HG03565 (cell line): Measurements from ENCODE around the gene TMEM245.
"Not testable (repeated sequence)": the region's sequence is repeated elsewhere in the genome, so short reads cannot be mapped to it uniquely, and the experiment has no call there.

ENCODE experiments used
- ATAC-seq: cut with Tn5 transposase; IDR thresholded peaks from one replicate; pipeline ENCODE4 v1.9.1; 2021; ENCODE audit warnings: mild to moderate bottlenecking, moderate library complexity; ENCODE audit not compliant: unreplicated experiment

Gene TMEM245

DNA sequence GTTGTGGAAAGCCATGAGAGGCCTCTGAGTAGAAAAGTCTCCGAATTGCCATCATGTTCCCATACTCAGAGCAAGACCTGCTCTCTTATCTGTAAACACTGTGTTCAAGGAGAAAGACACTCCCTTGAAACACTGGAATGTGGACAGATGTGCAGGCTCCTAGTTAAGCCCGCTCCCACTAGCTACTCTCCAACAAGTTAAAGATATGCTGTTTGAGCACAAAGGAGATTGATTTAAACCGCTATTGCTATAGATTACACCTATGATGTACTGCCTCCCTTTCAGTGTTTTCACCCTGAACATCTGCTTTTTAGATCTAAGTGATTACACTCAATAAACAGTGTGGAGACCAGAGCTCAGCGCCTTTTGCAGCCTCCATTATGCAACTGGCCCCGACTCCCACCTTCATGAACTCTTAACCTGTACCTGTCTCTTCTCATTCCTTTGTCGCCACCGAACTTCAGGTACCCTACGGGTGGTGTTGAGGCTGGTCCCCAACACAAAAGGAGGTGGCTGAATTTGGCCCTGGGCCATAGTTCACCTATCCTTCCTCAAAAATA is 47.5 kb downstream of the TMEM245 start:
- no peak for ATAC-seq

DNA sequence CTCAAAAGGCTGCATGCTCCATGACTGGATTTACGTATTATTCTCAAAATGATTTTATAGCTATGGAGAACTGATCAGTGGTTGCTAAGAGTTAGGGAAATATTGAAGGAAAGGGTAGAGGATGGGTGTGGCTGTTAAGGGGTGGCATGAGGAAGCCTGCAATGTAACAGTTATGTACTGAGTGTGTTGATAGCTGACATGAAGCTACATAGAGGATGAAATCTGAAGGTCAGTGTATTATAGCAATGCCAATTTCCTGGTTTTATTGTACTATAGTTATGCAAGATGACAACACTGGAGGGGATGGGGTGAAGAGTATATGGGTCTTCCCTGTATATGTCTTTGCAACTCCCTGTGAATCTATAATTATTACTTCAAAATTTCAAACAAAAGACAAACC is 51.0 kb downstream of the TMEM245 start:
- ATAC-seq: no peak

DNA sequence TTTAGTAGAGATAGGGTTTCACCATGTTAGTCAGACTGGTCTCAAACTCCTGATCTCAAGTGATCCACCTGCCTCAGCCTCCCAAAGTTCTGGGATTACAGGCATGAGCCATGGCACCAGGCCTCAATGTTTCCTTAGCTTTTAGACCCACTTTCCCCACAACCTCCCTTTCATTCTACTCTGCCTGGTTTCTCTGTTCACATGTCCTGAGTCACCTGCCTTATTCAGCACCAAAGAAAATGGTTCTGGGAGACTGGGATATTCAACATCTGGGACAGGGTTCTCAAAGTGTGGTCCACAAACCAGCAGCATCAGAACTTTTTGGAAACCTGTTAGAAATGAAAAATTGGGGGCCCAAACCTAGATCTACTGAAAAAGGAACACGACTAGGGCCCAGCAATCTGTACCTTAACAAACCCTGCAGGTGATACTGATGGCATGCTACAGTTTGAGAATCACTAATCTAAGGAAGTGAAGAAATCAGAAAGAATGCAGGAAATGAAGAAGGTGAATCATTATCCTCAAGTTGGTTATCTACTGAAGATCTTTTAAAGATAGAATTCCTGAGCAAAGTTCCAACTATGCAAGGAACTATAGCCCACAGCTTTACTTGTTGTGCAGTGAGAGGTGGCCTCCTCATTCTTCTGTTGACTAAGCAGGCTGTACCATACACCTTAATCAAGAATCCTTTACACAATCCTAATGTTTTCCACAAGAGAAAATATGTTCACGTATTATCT is 54.6 kb downstream of the TMEM245 start:
- no peak for ATAC-seq

DNA sequence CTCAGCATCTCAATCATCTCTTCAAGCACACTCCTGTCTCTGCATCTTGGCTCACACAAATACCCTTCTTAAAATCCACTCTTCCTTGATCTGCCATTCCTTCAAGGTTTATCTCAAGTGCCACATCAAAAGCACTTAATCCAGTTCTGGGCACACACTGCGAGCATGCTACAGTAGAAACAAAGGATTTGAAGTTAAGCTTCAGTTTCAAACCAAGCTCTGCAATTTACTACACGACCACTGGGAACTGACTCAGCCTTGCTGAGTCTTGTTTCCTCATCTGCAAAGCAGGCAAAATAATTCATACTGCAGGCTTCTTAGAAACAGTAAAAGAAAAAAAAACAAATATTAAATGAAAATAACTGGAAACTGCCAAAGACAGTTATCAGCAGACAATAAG is 56.0 kb downstream of the TMEM245 start:
- ATAC-seq: no peak

DNA sequence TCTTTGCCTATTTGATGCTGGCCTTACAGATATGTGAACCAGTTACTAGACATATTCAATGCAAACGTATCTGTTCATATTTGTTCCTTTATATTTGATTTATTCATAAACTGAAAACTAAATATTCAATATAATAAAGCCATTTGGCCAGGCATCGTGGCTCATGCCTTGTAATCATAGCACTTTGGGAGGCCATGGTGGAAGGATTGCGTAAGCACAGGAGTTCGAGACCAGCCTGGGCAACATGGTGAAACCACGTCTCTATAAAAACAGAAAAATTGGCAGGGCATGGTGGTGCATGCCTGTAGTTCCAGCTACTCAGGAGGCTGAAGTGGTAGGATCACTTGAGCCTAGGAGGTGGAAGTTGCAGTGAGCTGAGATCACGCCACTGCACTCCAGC is 57.2 kb downstream of the TMEM245 start:
- ATAC-seq: no peak

DNA sequence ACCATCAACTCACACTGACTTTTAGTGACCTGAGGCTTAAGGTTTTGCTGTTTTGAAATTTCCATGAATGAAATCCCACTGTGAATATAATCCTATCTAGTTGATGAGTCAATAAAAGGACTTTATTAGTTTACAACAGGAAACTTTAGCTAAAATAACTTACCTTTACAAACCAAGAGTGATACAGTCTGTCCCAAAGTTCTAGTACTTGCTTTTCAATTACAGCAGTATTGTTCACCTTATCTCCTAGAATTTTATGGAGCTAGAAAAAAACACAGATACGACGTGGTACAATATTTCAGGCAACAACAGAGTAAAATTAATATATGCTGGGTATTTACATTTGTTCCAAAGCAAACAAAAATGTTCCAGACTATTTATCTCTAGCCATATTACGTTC is 59.6 kb downstream of the TMEM245 start:
- no peak for ATAC-seq

DNA sequence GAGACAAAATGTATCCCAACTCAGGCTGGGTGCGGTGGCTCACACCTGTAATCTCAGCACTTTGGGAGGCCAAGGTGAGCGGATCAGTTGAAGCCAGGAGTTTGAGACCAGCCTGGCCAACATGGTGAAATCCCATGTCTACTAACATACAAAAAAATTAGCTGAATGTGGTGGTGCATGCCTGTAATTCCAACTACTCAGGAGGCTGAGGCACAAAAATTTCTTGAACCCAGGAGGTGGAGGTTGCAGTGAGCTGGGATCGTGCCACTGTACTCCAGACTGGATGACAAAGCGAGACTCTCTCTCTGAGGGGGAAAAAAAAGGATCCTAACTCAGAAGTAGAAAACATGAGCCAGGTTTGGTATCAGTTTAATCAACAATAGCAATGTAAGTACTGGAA is 66.6 kb downstream of the TMEM245 start:
- not testable (repeated sequence) for ATAC-seq

DNA sequence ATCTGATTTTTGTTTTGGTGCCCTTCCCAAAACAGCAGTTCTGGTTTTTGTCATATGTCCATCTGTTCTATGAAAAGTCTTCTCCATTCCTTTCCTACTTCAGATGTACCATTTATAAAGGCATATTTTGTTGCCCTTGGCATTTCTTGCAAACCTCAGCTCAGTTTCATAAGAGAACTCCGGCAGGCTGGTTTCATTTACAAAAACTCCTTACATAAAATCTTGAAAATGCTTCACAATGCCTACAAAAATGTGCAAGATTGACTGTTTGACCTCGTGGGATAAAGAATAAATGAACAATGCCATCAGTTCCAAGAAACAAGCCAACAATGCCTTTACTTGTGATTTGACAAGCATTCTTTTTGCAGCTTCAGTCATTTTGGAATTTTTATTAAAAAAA is 67.3 kb downstream of the TMEM245 start:
- ATAC-seq: no peak

DNA sequence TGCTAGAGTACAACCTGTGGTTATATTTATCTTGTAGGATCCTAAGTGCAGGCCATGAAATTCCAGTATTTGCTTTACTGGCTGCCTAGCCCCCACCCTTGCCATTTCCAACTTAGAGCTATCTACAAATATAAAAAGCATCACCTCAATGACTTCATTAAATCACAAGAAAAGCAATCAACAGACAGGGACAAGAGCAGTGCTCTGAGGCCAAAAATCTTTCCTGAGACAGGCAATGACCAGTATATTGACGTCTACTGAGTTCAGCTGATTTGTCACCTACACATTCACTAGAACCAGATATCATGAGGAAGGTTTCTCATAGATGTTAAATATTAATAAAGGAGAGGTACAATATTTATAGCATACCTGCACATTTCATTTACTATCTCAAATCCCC is 68.0 kb downstream of the TMEM245 start:
- ATAC-seq: no peak

DNA sequence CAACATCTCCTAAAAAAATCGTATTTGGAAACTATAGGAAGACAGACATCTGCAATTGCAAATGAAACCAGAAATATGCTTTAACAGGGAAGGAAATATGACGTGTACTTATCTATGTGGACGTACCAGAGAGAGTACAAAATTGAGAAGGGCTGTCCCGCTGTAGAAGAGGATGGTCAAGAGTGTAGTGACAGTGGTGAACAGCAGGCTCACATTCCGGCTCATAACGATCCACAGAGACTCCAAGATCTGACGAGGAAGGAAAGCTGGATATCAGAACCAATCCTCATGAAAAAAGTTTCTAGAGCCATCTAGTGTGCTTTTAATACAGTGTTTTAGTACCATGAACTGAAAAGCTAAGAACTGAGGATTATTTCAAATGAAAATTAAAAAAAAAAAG is 69.3 kb downstream of the TMEM245 start:
- no peak for ATAC-seq

DNA sequence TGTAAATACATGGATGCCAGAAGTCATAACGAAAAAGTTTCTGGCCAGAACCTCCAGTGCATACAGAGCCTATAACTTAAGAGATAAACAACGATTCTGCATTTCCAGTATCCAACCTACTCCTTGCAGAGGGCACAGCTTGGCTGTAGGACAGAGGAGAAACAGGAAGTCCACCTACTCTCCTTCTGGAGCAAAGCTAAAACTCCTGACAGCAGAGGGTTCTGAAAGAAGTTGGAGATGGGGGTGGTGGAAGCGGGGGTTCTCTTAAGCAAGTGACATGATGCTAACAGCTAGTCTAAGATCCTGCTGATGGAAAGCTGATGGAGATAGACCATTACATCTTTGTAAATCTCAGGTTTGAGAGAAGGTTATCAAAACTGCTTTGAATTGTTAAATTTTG is 70.9 kb downstream of the TMEM245 start:
- ATAC-seq: no peak

DNA sequence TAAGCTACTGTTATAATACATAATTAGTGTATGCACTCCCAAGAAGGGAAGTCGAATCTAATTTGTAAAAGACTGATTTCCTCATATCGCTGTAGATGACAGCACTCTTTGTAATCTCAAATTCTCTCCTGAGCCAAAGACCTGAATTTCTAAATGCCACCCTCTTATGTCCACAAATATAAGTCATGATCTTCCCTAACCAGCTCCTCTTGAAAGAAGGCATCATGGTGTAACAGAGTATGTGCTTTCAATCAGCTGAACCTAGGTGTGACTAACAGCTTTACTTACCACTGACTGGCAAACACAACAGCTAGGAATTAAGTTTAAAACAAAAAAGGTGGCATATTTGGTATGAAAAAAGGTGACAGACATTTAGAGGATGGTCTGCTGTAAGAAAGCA is 72.5 kb downstream of the TMEM245 start:
- ATAC-seq: no peak

DNA sequence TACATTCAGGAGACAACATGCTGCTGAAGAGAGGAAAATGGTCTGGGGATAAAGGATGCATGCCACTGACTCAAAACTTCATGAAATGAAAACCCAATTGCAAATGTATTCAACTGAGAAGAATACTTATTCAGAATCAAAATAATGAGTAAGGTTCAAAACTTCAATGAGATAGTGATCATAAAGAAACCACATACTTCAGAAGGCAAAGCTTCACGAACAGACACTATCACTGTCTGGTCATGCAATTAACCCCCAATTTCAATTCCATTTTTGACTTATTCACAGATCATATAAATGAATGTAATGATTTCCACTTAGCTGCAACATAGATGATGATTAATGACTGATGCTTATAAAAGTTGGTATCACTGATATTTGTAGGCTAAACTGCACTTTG is 73.4 kb downstream of the TMEM245 start:
- no peak for ATAC-seq

DNA sequence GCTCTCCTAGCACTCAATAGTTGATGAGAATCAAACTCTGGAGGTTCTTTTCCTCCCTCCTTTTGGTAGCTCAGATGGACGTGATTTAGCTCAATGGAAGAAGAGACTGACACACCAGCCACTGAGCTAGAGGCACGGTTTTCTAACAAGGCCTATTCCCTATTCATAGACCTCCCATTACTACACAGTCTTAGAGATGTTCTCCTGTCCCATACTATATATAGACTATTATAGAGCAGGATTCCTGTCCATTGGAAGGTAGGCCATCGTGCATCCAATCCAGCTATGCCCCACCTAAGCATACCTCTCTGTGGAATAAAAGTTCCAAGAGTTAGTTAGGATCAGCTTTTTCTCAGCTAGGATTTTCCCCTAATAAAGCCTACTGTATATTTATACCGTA is 76.2 kb downstream of the TMEM245 start:
- no peak for ATAC-seq

DNA sequence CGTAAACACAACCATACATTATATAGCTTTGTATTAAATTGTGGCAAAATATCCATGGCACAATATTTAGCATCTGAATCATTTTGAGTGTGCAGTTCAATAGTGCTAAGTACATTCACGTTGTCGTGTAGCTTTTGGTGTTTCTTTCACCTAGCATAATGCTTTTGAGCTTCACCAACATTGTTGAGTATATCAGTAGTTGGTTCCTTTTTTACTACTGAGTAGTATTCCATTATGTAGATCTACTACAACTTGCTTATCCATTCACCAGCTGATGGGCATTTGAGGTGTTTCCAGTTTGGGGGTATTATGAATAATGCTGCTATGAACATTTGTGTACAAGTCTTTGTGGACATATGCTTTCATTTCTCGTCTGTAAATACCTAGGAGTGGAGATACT is 79.2 kb downstream of the TMEM245 start:
- no peak for ATAC-seq

DNA sequence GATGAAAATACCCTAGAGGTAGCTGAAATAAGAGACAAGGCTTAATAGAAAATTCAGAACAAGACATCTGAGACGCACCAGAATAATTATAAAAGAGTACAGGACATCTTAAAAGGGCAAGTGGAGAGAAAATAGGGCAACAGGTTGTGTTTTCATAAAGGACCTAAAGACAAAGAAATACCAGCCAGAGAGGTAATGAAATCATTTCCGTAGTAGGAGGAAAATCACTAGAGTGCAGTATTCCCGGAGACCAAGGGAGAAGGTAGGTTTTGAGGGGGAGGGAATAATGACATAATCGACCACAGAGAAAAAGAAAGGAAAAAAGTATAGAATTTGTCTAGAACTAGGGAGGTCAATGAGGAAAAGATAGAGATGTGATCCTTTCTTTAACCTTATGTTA is 80.2 kb downstream of the TMEM245 start:
- ATAC-seq: no peak

DNA sequence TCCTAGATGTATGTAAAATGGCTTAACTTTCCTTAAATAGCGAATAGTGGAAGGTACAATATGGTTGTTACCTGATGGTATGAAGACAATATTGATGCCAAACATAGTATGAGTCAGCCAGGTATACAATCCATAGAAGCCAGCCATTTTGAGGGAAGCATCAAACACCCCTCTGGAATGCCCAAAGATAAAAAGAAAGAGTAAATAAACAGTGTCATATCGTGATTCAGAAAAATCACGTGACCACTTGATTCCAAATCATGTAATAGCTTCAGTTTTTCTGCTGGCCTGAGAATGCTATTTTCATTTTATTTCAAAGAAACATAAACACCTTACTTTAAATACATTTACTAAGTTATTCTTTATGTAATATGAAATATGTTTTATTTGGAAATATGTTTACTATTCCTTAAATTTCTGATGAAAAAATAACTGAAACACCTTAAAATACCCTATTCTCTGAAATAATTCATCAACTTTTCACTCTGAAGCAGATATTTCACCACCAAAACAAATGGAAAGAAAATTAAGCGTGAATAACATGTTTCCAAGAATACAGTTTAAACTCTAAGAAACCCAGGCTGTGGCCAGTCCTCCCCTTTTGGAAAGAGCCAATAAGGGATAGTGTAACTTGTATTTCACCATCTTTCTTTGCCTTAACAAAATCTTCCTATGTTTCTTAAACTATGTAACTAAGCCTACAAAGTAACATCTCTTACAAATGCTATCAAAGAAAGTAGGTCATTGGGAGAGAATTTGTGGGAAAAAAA is 81.6 kb downstream of the TMEM245 start:
- no peak for ATAC-seq

DNA sequence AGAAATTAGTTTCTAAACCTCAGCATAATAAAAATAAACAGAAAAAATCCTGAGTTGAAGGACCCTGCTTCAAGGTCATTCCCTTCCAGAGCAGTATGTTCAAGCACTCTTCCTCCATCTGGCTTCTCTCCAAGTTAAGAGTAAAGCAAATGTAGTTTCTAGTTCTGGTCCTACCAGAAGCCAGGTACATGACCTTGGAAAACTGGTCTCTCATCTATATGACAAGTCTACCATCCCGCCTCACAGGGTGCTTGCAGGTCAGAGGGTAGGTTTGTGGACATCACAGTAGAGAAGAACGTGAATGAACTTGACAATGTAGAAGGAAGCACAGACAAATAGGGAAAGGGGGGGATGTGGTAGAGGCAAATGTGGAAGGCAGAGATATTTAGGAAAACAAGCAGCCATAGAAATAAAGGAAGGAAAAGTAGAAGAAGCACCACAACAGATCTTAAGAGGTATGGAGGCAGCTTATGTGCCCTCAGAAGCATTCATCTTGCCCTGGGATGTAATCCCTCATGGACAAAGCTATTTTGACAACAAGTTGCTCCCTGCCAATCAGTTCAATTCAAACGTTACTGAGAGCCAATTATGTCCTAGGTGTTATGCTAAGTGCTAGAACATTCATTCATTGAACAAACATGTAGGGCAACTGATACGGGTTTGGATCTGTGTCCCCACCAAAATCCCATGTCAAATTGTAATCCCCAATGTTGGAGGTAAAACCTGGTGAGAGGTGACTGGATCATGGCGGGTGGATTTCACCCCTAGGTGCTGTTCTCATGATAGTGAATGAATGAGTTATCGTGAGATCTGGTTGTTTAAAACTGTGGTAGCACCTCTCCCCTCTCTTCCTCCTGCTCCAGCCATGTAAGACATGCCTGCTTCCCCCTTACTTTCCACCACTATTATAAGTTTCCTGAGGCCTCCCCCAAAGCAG is 82.7 kb downstream of the TMEM245 start:
- no peak for ATAC-seq

DNA sequence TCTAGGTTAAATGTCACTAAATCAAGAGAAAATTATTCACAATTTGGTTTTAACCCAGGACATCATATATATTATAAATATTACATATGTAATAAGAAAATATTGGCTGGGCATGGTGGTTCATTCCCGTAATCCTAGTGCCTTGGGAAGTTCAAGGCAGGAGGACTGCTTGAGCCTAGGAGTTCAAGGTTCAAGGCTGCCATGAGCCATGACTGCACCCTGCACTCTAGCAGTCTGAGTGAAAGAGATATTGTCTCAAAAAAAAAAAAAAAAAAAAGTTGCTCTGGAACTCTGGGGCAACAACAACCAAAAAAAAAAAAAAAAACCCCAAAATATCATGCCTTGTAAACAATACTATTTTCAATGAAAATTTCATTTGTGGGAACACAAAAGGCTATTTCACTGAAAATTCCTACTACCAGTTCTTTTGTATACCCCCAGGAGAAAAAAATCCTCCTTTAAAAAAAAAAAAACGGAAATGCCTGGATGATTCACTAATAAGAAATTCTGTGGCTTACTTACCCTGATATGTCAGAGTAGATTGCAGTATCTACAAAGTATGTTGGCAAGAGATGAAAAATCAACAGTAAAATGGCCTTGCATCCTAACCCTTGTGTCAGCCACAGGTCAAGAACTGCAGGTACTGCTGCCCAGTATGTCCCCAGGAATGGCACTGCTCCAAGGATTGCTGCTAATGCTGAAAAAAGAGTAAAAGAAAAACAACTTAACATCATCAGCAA is 83.9 kb downstream of the TMEM245 start:
- no peak for ATAC-seq

DNA sequence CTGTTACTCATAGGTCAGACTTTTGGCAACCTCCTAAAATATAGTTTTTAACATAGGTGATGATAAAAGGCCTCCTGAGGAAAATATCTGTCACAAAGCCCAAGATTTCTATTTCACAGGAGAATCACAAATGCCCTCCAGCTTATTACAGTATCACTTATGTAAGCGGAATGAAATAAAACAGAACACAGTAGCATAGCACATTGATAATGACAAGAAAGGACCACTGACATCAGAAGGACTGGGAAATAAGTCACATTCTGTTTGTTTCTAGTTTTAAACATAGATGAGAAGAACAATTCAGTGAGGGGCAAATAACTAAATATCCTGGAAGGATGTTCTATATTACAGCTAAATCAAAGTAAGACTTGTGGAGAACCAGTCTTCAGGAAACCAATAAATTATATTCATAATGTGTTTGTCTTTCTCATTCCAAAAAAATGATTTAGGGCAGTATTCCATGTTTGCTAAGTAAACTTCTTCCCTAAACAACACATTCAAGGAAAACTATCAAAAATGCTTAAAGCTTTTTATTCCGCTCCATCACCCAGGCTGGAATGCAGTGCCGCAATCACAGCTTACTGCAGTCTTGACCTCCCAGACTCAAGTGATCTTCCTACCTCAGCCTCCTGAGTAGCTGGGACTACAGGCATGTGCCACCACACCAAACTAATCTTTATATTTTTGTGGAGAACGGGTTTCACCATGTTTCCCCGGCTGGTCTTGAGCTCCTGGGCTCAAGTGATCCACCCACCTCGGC is 85.6 kb downstream of the TMEM245 start:
- ATAC-seq: no peak
